HG03196 (cell line): ENCODE measurements around the gene RALGPS1.

Experiments used
- ATAC-seq: cut with Tn5 transposase; IDR thresholded peaks from one replicate; pipeline ENCODE4 v1.9.1; 2021; ENCODE audit not compliant: unreplicated experiment

RALGPS1 gene

GRCh38 chr9:126914458-126915280 is at the start of gene RALGPS1:
TSS of gene RALGPS1 (plus strand) at chr9:126914782. CDS start at chr9:126962290, 47,508 bp downstream.
- ATAC-seq: peak; percentile 95

- no peak for ATAC-seq
These were observed 45.2 kb upstream of the RALGPS1 start for GRCh38 chr9:126869368-126869767.

- ATAC-seq: no peak
These were observed 42.1 kb upstream of the RALGPS1 start for GRCh38 chr9:126872516-126872915.

GRCh38 chr9:126874546-126875314 is 39.9 kb upstream of the RALGPS1 start:
- no peak for ATAC-seq

- ATAC-seq: no peak
These were observed 38.6 kb upstream of the RALGPS1 start for GRCh38 chr9:126875756-126876510.

GRCh38 chr9:126876531-126876930 is 38.1 kb upstream of the RALGPS1 start:
- ATAC-seq: no peak

GRCh38 chr9:126877418-126877817 is 37.2 kb upstream of the RALGPS1 start:
- ATAC-seq: no peak

GRCh38 chr9:126879288-126879687 is 35.3 kb upstream of the RALGPS1 start:
- no peak for ATAC-seq

GRCh38 chr9:126880226-126880946 is 34.2 kb upstream of the RALGPS1 start:
- ATAC-seq: no peak

- ATAC-seq: no peak
These were observed 33.6 kb upstream of the RALGPS1 start for GRCh38 chr9:126880947-126881332.

- ATAC-seq: no peak
These were observed 31.8 kb upstream of the RALGPS1 start for GRCh38 chr9:126882746-126883145.

GRCh38 chr9:126883636-126884035 is 30.9 kb upstream of the RALGPS1 start:
- ATAC-seq: no peak

- no peak for ATAC-seq
These were observed 29.4 kb upstream of the RALGPS1 start for GRCh38 chr9:126885131-126885641.

GRCh38 chr9:126886034-126886822 is 28.4 kb upstream of the RALGPS1 start:
- ATAC-seq: no peak

- ATAC-seq: no peak
These were observed 27.7 kb upstream of the RALGPS1 start for GRCh38 chr9:126886897-126887296.

GRCh38 chr9:126891676-126892075 is 22.9 kb upstream of the RALGPS1 start:
- ATAC-seq: no peak

GRCh38 chr9:126893079-126893478 is 21.5 kb upstream of the RALGPS1 start:
- ATAC-seq: no peak

GRCh38 chr9:126894052-126894603 is 20.5 kb upstream of the RALGPS1 start:
- ATAC-seq: no peak

GRCh38 chr9:126902210-126902609 is 12.4 kb upstream of the RALGPS1 start:
- ATAC-seq: no peak
